ENCODE measurements around the gene DHRS9. TPM values are rescaled to one million over a fixed set of nuclear protein-coding genes. Genes with fewer than 3 reads are reported as not detected.

Gene DHRS9
- total RNA-seq, 1 donor from 2014 or later, result not detected

- H3K4me1 Mint-ChIP-seq (ENCODE audit: low read depth), result peaks cover 5% of the 10 kb centered on the region
- no peak for TF ChIP-seq CTCF (IDR thresholded peaks at IDR 0.05)
- no peaks in the 10 kb centered on the region for H3K9me3 Mint-ChIP-seq (ENCODE audit: low read depth)
- no peak for DNase-seq (ENCODE audit: low spot score)
- peaks cover 13% of the 10 kb centered on the region for H3K27me3 Mint-ChIP-seq (ENCODE audit: low read depth)
- H3K27ac Mint-ChIP-seq (ENCODE audit: unreplicated experiment), result no peak overlapping the region
- no peaks in the 10 kb centered on the region for H3K36me3 Mint-ChIP-seq (ENCODE audit: low read depth)
- H3K4me3 Mint-ChIP-seq (ENCODE audit: unreplicated experiment), result no peak overlapping the region
Measured at GRCh38 chr2:169112841-169113240, 43.5 kb downstream of the DHRS9 start.

DNA sequence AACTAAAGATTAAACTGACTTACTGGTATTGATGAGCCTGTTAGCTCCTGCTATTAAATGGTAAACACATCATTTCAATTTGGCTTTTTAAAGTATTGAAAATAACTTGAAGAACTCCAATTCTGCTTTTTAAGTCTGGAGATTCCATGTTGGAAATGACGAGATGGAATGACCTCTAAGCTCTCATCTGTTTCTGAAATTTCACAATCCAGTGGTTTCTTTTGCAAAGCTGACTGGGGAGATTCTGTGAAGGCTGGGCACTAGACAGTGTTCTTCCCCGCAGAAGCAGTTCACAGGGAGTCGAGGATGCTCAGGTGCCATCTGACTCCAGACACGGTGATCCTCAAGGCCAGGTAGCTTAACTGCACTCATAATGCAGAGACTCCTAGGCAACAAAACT lies 44.7 kb downstream of the DHRS9 start:
- H3K36me3 Mint-ChIP-seq (ENCODE audit: low read depth), result no peaks in the 10 kb centered on the region
- no peak for TF ChIP-seq CTCF (IDR thresholded peaks at IDR 0.05)
- no peaks in the 10 kb centered on the region for H3K9me3 Mint-ChIP-seq (ENCODE audit: low read depth)
- H3K27me3 Mint-ChIP-seq (ENCODE audit: low read depth), result peaks cover 10% of the 10 kb centered on the region
- H3K4me3 Mint-ChIP-seq (ENCODE audit: unreplicated experiment), result no peak overlapping the region
- no peak overlapping the region for H3K27ac Mint-ChIP-seq (ENCODE audit: unreplicated experiment)
- peaks cover 9% of the 10 kb centered on the region for H3K4me1 Mint-ChIP-seq (ENCODE audit: low read depth)
- no peak for DNase-seq (ENCODE audit: low spot score)

- H3K9me3 Mint-ChIP-seq (ENCODE audit: low read depth), result no peaks in the 10 kb centered on the region
- H3K27ac Mint-ChIP-seq (ENCODE audit: unreplicated experiment), result no peak overlapping the region
- H3K27me3 Mint-ChIP-seq (ENCODE audit: low read depth), result peaks cover 5% of the 10 kb centered on the region
- no peak for TF ChIP-seq CTCF (IDR thresholded peaks at IDR 0.05)
- DNase-seq (ENCODE audit: low spot score), result no peak
- no peaks in the 10 kb centered on the region for H3K36me3 Mint-ChIP-seq (ENCODE audit: low read depth)
- peaks cover 19% of the 10 kb centered on the region for H3K4me1 Mint-ChIP-seq (ENCODE audit: low read depth)
- H3K4me3 Mint-ChIP-seq (ENCODE audit: unreplicated experiment), result no peak overlapping the region
Measured at GRCh38 chr2:169116327-169116726, 47.0 kb downstream of the DHRS9 start.

DNA sequence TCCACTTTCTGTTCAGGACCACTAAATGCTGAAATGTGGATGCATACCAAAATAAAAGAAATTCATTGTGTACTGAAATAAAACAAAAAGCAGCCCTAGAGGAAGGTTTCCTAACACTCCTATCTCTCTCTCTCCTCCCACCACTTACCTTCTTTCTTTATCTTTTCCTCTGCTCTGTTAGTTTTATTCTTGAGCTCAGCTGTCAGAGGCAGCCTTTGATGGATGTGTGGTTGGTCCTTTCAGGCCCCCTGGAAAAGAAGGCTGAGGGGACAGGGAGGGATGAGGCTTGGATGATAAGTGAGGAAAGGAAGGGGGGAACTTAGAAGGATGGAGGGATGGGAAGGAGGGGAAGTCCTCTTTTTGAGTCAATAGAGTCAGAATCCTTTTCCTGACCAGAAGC lies 47.6 kb downstream of the DHRS9 start:
- Mint-ChIP-seq H3K4me1 (ENCODE audit: low read depth) (peaks cover 19% of the 10 kb centered on the region), H3K9me3 (ENCODE audit: low read depth) (no peaks in the 10 kb centered on the region), H3K27me3 (ENCODE audit: low read depth) (peaks cover 1% of the 10 kb centered on the region), H3K4me3 (ENCODE audit: unreplicated experiment) (no peak overlapping the region), H3K36me3 (ENCODE audit: low read depth) (no peaks in the 10 kb centered on the region), H3K27ac (ENCODE audit: unreplicated experiment) (no peak overlapping the region)
- TF ChIP-seq CTCF (IDR thresholded peaks at IDR 0.05), result no peak
- DNase-seq (ENCODE audit: low spot score), result no peak

DNA sequence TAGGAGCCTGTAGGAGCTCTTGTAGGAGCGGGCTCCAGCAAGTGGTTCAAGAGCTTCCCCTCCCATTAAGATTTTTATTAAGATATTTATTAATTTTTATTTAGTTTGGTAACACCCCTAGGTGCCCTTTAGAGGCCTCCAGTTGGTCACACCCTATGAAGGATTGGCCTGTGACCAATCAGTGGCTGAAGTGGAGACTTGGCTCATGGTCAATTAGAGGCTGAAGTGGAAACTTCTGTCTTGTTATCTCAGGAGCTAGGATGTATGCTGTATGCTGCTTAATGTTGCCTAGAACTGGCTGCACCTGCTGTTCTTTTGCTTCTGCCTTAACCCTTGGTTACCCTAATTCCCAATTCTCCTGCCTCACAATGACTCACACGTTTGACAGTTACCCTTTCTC lies 48.7 kb downstream of the DHRS9 start:
- no peak for DNase-seq (ENCODE audit: low spot score)
- H3K27me3 Mint-ChIP-seq (ENCODE audit: low read depth), result peaks cover 9% of the 10 kb centered on the region
- H3K27ac Mint-ChIP-seq (ENCODE audit: unreplicated experiment), result no peak overlapping the region
- H3K36me3 Mint-ChIP-seq (ENCODE audit: low read depth), result peaks cover 2% of the 10 kb centered on the region
- peaks cover 19% of the 10 kb centered on the region for H3K4me1 Mint-ChIP-seq (ENCODE audit: low read depth)
- no peak overlapping the region for H3K4me3 Mint-ChIP-seq (ENCODE audit: unreplicated experiment)
- no peaks in the 10 kb centered on the region for H3K9me3 Mint-ChIP-seq (ENCODE audit: low read depth)
- no peak for TF ChIP-seq CTCF (IDR thresholded peaks at IDR 0.05)
